Chondrocyte (in vitro differentiated cells): ENCODE measurements around the gene AP2M1. TPM values are rescaled to one million over a fixed set of nuclear protein-coding genes. Genes with fewer than 3 reads are reported as not detected.
A peak's percentile ranks its signal among the peaks of the same experiment; 100 is the strongest.

Source experiments
- DNase-seq: peaks from one replicate; pipeline ENCODE4 v3.0.0; 2021; ENCODE audit warnings: mixed read lengths, low spot score
- H3K27ac Mint-ChIP-seq: one replicate; pipeline ENCODE4 v1.8.0; 2021; ENCODE audit warnings: mild to moderate bottlenecking, moderate library complexity, mixed read lengths; ENCODE audit not compliant: unreplicated experiment
- H3K27me3 Mint-ChIP-seq: 2 replicates; pipeline ENCODE4 v1.8.0; 2021; ENCODE audit warnings: low read depth, mixed read lengths
- H3K36me3 Mint-ChIP-seq: 2 replicates; pipeline ENCODE4 v1.8.0; 2021; ENCODE audit warnings: low read depth, mixed read lengths
- H3K4me1 Mint-ChIP-seq: 2 replicates; pipeline ENCODE4 v1.8.0; 2021; ENCODE audit warnings: low read depth, mild to moderate bottlenecking, mixed read lengths
- H3K4me3 Mint-ChIP-seq: one replicate; pipeline ENCODE4 v1.8.0; 2021; ENCODE audit warnings: mild to moderate bottlenecking, moderate library complexity, mixed read lengths; ENCODE audit not compliant: unreplicated experiment
- H3K9me3 Mint-ChIP-seq: 2 replicates; pipeline ENCODE4 v1.8.0; 2021; ENCODE audit warnings: low read depth, mixed read lengths
- CTCF ChIP-seq: fragments of 200-600 bp; sonication (generic); IDR thresholded peaks from 2 replicates; pipeline ENCODE4 v1.5.0; 2021; ENCODE audit warnings: antibody characterized with exemption, mild to moderate bottlenecking, moderate library complexity
- total RNA-seq: library from RNA; stranded (reverse); gene quantifications from 3 replicates; pipeline ENCODE4 v1.2.1, GENCODE V29; 2021

Gene AP2M1
- total RNA-seq, 1 donor from 2014 or later, result 488 TPM

- Mint-ChIP-seq H3K27me3 (no peaks in the 10 kb centered on the region), H3K27ac (no peak overlapping the region), H3K4me3 (no peak overlapping the region), H3K36me3 (peaks cover 23% of the 10 kb centered on the region), H3K9me3 (no peaks in the 10 kb centered on the region), H3K4me1 (no peaks in the 10 kb centered on the region)
- no peak for DNase-seq
- TF ChIP-seq CTCF, result no peak
Measured at GRCh38 chr3:184143327-184143726, 31.3 kb upstream of the AP2M1 start.

DNA sequence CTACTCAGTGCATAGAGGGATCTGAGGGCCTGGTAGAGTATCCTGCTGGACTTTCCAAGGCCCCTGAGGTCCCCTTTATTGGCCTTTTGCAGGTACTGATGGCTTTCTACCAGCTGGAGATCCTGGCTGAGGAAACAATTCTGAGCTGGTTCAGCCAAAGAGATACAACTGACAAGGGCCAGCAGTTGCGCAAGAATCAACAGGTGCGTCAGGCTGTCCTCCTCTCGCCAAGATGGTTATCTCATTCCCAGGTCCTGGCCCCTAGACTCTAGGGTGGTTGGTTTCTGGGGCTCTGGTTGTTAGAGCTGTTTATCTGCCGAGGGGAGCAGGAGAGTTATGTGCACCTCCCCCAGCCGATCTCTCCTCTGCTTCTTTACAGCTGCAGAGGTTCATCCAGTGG is 30.1 kb upstream of the AP2M1 start:
- DNase-seq, result no peak
- Mint-ChIP-seq H3K4me3 (no peak overlapping the region), H3K4me1 (peaks cover under 1% of the 10 kb centered on the region), H3K27me3 (no peaks in the 10 kb centered on the region), H3K9me3 (no peaks in the 10 kb centered on the region), H3K27ac (no peak overlapping the region), H3K36me3 (peaks cover 23% of the 10 kb centered on the region)
- no peak for TF ChIP-seq CTCF

- no peak for DNase-seq
- peak overlapping the region; percentile 74 for H3K27ac Mint-ChIP-seq
- H3K27me3 Mint-ChIP-seq, result no peaks in the 10 kb centered on the region
- H3K9me3 Mint-ChIP-seq, result no peaks in the 10 kb centered on the region
- H3K4me1 Mint-ChIP-seq, result peaks cover 5% of the 10 kb centered on the region
- peak; percentile 63 for TF ChIP-seq CTCF
- peaks cover 22% of the 10 kb centered on the region for H3K36me3 Mint-ChIP-seq
- H3K4me3 Mint-ChIP-seq, result no peak overlapping the region
Measured at GRCh38 chr3:184145111-184145524, 29.5 kb upstream of the AP2M1 start.

- DNase-seq, result no peak
- Mint-ChIP-seq H3K4me1 (peaks cover 5% of the 10 kb centered on the region), H3K36me3 (peaks cover 16% of the 10 kb centered on the region), H3K4me3 (no peak overlapping the region), H3K27ac (no peak overlapping the region), H3K9me3 (no peaks in the 10 kb centered on the region), H3K27me3 (no peaks in the 10 kb centered on the region)
- no peak for TF ChIP-seq CTCF
Measured at GRCh38 chr3:184145751-184146270, 28.8 kb upstream of the AP2M1 start.

GRCh38 chr3:184148076-184148475 is 26.6 kb upstream of the AP2M1 start:
- no peak for TF ChIP-seq CTCF
- Mint-ChIP-seq H3K36me3 (peaks cover 2% of the 10 kb centered on the region), H3K4me3 (no peak overlapping the region), H3K27me3 (no peaks in the 10 kb centered on the region), H3K9me3 (no peaks in the 10 kb centered on the region), H3K4me1 (peaks cover 10% of the 10 kb centered on the region), H3K27ac (no peak overlapping the region)
- no peak for DNase-seq
